Activated CD8-positive, alpha-beta T cell treated with anti-CD3 and anti-CD28 coated beads, Interleukin-2, amount 10 ng/mL, durations not matched to agents 7 days and 5 days (primary cell): Measurements from ENCODE around the gene CDC42SE1. TPM values are rescaled to one million over a fixed set of nuclear protein-coding genes. Genes with fewer than 3 reads are reported as not detected.

ENCODE experiments used
- total RNA-seq, 2 experiments: library from RNA; stranded (reverse); gene quantifications; one replicate each; pipeline ENCODE4 v1.2.3, GENCODE V29; 2021

CDC42SE1 gene
- total RNA-seq, 2 experiments from 2014 or later: 238 to 245 TPM

Other genes with a start within 250 kb of the CDC42SE1 start
- 10 to 100 TPM; 39.8 to 42.1 TPM for gene ARNT, start 183.0 kb downstream of the CDC42SE1 start, total RNA-seq
- gene CTXND2, start 172.5 kb downstream of the CDC42SE1 start, total RNA-seq: not detected
- gene SETDB1, start 133.3 kb downstream of the CDC42SE1 start, total RNA-seq: 10 to 100 TPM; 58.5 to 59.3 TPM
- 100 to 1,000 TPM; 149 to 150 TPM for gene CERS2, start 84.8 kb downstream of the CDC42SE1 start, total RNA-seq
- gene ANXA9, start 77.3 kb downstream of the CDC42SE1 start, total RNA-seq: not detected
- gene MINDY1, start 52.7 kb downstream of the CDC42SE1 start, total RNA-seq: 1 to 10 TPM; 9.1 to 9.9 TPM
- gene PRUNE1, start 51.2 kb downstream of the CDC42SE1 start, total RNA-seq: 10 to 100 TPM; 15.8 to 19.0 TPM
- gene BNIPL, start 23.0 kb downstream of the CDC42SE1 start, total RNA-seq: 1 to 10 TPM; 1.1 to 1.8 TPM
- gene C1orf56, start 11.9 kb downstream of the CDC42SE1 start, total RNA-seq: 1 to 10 TPM; 1.3 TPM
- 1 to 10 TPM; 5.7 to 6.0 TPM for gene MLLT11, start 775 bp upstream of the CDC42SE1 start, total RNA-seq
- gene GABPB2, start 11.1 kb upstream of the CDC42SE1 start, total RNA-seq: 10 to 100 TPM; 32.7 to 34.4 TPM
- gene SEMA6C, start 87.0 kb upstream of the CDC42SE1 start, total RNA-seq: 1 to 10 TPM; 1.9 to 2.2 TPM
- gene TNFAIP8L2, start 97.0 kb upstream of the CDC42SE1 start, total RNA-seq: 10 to 100 TPM; 18.5 to 20.0 TPM
- gene LYSMD1, start 106.3 kb upstream of the CDC42SE1 start, total RNA-seq: 1 to 10 TPM; 3.7 to 4.3 TPM
- gene SCNM1, start 106.5 kb upstream of the CDC42SE1 start, total RNA-seq: 10 to 100 TPM; 53.0 to 55.9 TPM
- 1 to 10 TPM; 2.2 to 3.4 TPM for gene TMOD4, start 116.4 kb upstream of the CDC42SE1 start, total RNA-seq
- 10 to 100 TPM; 59.8 to 61.7 TPM for gene VPS72, start 130.6 kb upstream of the CDC42SE1 start, total RNA-seq
- 10 to 100 TPM; 64.9 to 69.2 TPM for gene PIP5K1A, start 138.9 kb upstream of the CDC42SE1 start, total RNA-seq
- 100 to 1,000 TPM; 194 to 210 TPM for gene PSMD4, start 195.1 kb upstream of the CDC42SE1 start, total RNA-seq
- 10 to 100 TPM; 25.5 to 26.6 TPM for gene ZNF687, start 222.7 kb upstream of the CDC42SE1 start, total RNA-seq